ENCODE data around the gene RSU1. TPM values are rescaled to one million over a fixed set of nuclear protein-coding genes. Genes with fewer than 3 reads are reported as not detected.

The RSU1 gene
- polyA plus RNA-seq, 3 donors: 45.7 to 111 (median 100) TPM

DNA sequence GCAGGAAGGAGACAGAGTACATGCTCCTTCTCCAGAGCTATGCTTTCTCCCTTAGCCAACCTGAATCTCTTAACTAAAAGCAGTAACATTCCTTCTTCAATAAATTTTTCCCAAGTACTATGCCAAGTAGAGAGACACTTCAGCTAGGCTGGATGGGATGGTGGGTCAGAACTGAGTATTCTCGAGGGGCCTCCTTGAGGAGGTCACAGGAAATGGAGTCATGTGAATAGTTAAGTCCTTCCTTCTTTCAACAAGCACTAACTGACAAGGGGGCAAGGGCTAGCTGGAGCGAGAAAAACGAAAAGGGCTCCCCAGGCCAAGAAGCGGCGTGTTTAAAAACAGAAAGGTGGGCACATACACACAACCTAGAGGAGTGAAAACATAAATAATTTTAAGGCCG is 5.5 kb downstream of the RSU1 start:
- H2AFZ ChIP-seq (ENCODE audit: insufficient read depth, low read depth, low read length, poor library complexity, severe bottlenecking): no peak overlapping the region
- Mint-ChIP-seq H3K36me3 (peaks cover 32 to 38% of the 10 kb centered on the region in 2 donors), H3K4me1 (peaks cover 34% of the 10 kb centered on the region), H3K27me3 (ENCODE audit: low read depth in 3 of 3) (no peaks in the 10 kb centered on the region), H3K27ac (no peak overlapping the region), H3K4me3 (no peak overlapping the region), H3K9me3 (no peaks in the 10 kb centered on the region)
- no peak overlapping the region for H3K4me3 ChIP-seq (replicated peaks in 1 of 3; ENCODE audit: low read depth in 2 of 3, low read length in 3 of 3)
- intact Hi-C loops (cut with micrococcal nuclease): loop anchor here in 1 of 2 donors (10.0 kb wide), 1 partner anchor 1843 kb away; the partner anchor contains the start of genes ARL5B and NSUN6
- H3K9me3 ChIP-seq (replicated peaks in 1 of 2; ENCODE audit: control insufficient read depth in 1 of 2, insufficient read depth in 1 of 2, low read length in 2 of 2): no peaks in the 10 kb centered on the region
- no peaks in the 10 kb centered on the region for H3K27me3 ChIP-seq (ENCODE audit: control insufficient read depth in 2 of 2, insufficient read depth in 2 of 2, low read length in 2 of 2)
- H3K4me2 ChIP-seq (replicated peaks; ENCODE audit: extremely low read depth, low read length, poor library complexity, severe bottlenecking): no peak overlapping the region
- DNase-seq: no peak
- H4K20me1 ChIP-seq (ENCODE audit: insufficient read depth, low read length): peaks cover 19% of the 10 kb centered on the region
- WGBS (ENCODE audit: insufficient coverage): 100% methylated on average over 2 of the region's 6 CpGs
- H3K79me2 ChIP-seq (ENCODE audit: insufficient read depth, low read length): peaks cover 72% of the 10 kb centered on the region
- TF ChIP-seq, protein P1, sequence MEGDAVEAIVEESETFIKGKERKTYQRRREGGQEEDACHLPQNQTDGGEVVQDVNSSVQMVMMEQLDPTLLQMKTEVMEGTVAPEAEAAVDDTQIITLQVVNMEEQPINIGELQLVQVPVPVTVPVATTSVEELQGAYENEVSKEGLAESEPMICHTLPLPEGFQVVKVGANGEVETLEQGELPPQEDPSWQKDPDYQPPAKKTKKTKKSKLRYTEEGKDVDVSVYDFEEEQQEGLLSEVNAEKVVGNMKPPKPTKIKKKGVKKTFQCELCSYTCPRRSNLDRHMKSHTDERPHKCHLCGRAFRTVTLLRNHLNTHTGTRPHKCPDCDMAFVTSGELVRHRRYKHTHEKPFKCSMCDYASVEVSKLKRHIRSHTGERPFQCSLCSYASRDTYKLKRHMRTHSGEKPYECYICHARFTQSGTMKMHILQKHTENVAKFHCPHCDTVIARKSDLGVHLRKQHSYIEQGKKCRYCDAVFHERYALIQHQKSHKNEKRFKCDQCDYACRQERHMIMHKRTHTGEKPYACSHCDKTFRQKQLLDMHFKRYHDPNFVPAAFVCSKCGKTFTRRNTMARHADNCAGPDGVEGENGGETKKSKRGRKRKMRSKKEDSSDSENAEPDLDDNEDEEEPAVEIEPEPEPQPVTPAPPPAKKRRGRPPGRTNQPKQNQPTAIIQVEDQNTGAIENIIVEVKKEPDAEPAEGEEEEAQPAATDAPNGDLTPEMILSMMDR (IDR thresholded peaks at IDR 0.05): no peak
- no peak overlapping the region for H3K9ac ChIP-seq (ENCODE audit: insufficient read depth, low read length, poor library complexity, severe bottlenecking)
- H3K36me3 ChIP-seq (replicated peaks in 1 of 2; ENCODE audit: control insufficient read depth in 1 of 2, insufficient read depth in 2 of 2, low read length in 2 of 2): peaks cover 0 to 23% of the 10 kb centered on the region in 2 donors
- H3K4me1 ChIP-seq (ENCODE audit: control insufficient read depth in 1 of 2, insufficient read depth in 2 of 2, low read length in 2 of 2): peaks cover 14 to 22% of the 10 kb centered on the region in 2 donors
- no peak overlapping the region for H3K27ac ChIP-seq (ENCODE audit: low read depth in 1 of 2, low read length in 2 of 2)

DNA sequence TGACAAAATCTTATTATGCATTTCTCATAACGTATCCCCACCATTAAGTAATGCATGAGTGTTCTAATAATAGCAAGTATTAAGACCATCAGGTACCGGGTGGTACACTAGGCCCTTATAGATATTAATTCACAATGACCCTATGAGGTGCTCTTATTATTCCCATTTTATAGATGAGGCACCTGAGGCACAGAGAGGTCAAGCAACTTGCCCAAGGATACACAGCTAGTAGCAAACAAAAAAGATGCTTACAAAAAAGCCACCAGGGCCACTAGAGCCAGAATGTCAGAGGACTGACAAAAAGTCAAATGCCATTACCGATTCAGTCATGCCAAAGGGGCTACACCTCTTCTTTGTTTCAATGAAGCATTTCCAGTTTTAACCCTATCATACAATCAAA is 5.9 kb downstream of the RSU1 start:
- Histone ChIP-seq H3K4me1 (ENCODE audit: control insufficient read depth in 1 of 2, insufficient read depth in 2 of 2, low read length in 2 of 2) (peaks cover 9 to 17% of the 10 kb centered on the region in 2 donors), H4K20me1 (ENCODE audit: insufficient read depth, low read length) (peaks cover 19% of the 10 kb centered on the region), H3K9ac (ENCODE audit: insufficient read depth, low read length, poor library complexity, severe bottlenecking) (no peak overlapping the region), H3K27ac (ENCODE audit: low read depth in 1 of 2, low read length in 2 of 2) (no peak overlapping the region), H3K4me3 (replicated peaks in 1 of 3; ENCODE audit: low read depth in 2 of 3, low read length in 3 of 3) (no peak overlapping the region), H3K4me2 (replicated peaks; ENCODE audit: extremely low read depth, low read length, poor library complexity, severe bottlenecking) (no peak overlapping the region), H3K9me3 (replicated peaks in 1 of 2; ENCODE audit: control insufficient read depth in 1 of 2, insufficient read depth in 1 of 2, low read length in 2 of 2) (no peaks in the 10 kb centered on the region), H2AFZ (ENCODE audit: insufficient read depth, low read depth, low read length, poor library complexity, severe bottlenecking) (no peak overlapping the region), H3K36me3 (replicated peaks in 1 of 2; ENCODE audit: control insufficient read depth in 1 of 2, insufficient read depth in 2 of 2, low read length in 2 of 2) (peaks cover 0 to 27% of the 10 kb centered on the region in 2 donors), H3K27me3 (ENCODE audit: control insufficient read depth in 2 of 2, insufficient read depth in 2 of 2, low read length in 2 of 2) (no peaks in the 10 kb centered on the region), H3K79me2 (ENCODE audit: insufficient read depth, low read length) (peaks cover 67% of the 10 kb centered on the region)
- peaks cover 33 to 40% of the 10 kb centered on the region in 2 donors for H3K36me3 Mint-ChIP-seq
- H3K27me3 Mint-ChIP-seq (ENCODE audit: low read depth in 3 of 3): no peaks in the 10 kb centered on the region
- TF ChIP-seq, protein P1 (IDR thresholded peaks at IDR 0.05): no peak
- intact Hi-C loops (cut with micrococcal nuclease): loop anchor here in 1 of 2 donors (10.0 kb wide), 1 partner anchor 1844 kb away; the partner anchor contains the start of genes ARL5B and NSUN6
- H3K9me3 Mint-ChIP-seq: no peaks in the 10 kb centered on the region
- DNase-seq: no peak
- no peak overlapping the region for H3K27ac Mint-ChIP-seq
- H3K4me1 Mint-ChIP-seq: peaks cover 30% of the 10 kb centered on the region
- no peak overlapping the region for H3K4me3 Mint-ChIP-seq
- WGBS (ENCODE audit: insufficient coverage): 100% methylated on average over 1 of the region's 3 CpGs
